Activated gamma-delta T cell treated with Interleukin-2 at 50 U/mL for 16 hours (primary cell): Measurements from ENCODE around the gene RGS6.

ENCODE experiments used
- DNase-seq: peaks from one replicate; pipeline ENCODE4 v3.0.0-alpha.2; 2020

The RGS6 gene

DNA sequence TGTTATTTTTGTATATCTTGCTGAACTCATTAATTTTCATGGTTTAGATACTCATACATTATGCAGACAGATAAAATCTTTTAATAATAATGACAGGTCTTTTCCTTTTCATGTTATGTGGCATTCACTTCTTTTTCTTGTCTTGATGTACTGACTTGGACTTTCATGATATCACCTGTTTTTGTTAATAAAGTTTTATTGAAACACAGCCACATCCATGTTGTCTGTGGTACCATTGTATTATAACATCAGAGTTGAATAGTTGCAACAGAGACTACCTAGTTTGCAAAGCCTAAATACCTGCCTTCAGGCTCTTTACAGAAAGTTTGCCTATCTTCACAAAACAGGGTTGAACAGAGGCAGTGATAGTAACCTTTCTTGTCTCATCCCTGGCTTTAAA is 85.1 kb downstream of the RGS6 start:
- no peak for DNase-seq

DNA sequence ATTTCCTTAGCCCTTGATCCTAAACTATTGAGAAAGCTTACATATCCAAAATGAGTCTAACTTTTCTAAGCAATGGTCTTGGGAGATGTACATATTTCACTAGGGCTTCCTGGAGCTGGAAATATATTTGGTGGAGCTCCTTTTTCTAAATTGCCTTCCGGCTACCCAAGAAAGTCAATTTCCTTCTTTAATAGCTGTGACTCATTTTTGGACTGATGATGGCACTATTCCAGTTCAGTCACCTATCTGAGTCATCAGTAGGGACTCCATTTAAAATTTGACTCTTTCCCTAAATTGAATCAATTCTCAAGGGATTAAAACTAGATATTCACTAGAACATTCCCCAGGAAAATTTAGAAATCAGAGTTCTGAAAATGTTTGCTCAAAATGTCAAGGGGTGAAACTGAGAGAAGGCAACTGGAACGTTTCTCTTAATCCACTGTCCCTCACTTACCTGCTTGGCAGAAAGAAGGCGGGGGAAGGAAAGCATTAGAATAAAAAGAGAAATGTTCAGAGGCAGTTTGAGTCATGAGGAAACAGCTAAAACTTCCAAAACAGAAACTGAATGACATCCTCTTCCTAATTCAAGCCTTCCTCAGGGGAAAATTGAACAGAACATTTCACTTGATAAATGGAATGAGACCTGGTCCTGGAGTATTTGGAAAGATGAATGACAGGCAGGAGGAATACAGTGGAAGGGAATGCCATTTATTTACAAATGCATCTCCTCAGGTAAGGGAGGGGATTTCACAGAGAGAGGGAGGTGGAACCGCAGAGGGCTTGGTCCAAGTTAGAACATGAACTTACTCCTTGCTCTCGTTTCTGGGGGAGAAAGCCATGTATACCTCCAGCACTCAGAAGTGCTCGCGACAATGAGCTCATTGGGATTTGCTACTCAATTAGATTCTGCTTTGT is 91.2 kb downstream of the RGS6 start:
- no peak for DNase-seq

DNA sequence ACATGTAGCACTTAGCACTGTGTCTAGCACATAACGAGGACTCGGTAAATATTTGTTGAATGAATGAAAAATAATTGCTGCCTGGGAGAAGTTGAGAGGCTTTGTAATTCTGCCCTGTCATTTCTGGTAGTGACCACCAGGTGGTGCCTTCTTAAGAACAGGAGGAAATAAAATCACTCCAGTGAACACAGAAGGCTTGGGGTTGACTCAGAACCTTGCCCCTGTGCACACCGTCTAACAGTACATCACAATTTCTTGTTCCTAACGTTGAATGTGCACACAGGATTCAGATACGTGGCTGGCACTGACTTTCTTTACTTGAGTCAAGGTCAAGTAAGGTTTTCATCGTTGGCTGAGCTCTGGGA is 91.8 kb downstream of the RGS6 start:
- DNase-seq: peak; percentile 12

DNA sequence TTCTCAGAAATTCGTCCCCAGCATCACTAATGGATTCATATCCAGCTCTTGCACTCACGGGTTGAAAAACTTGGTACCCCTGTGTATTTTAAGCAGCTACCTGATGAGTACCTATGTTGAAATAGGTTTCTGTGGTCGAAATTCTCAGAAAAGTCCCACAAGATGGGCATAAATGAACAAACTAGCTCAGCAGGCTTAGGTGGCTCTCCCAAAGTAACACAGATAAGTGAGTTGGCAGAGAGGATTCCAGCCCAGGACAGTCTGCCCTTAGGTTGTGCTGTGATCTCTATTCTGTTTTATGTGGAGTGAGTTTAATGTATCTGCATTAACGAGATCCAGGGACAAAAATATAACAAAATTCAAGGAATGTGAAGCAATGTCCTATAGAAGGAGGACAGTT is 92.3 kb downstream of the RGS6 start:
- no peak for DNase-seq

DNA sequence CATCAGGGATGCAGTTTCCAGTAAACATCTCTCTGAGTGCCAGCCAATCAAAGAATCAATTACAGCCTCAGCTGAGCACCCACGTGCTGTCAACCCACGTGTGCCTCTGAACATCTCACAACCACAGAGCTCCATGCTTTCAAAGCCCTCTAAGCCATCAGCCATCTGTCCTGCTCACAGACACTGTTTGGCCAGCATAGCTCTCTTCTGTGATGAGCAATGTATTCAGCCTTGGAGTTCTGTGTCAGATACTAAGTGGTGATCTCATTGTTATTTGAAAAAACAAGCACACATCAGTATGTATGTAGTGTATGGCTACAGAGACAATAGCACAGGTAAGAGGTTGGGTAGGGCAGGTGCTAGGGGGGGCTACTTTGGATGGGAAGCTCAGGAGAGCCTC is 94.3 kb downstream of the RGS6 start:
- no peak for DNase-seq

DNA sequence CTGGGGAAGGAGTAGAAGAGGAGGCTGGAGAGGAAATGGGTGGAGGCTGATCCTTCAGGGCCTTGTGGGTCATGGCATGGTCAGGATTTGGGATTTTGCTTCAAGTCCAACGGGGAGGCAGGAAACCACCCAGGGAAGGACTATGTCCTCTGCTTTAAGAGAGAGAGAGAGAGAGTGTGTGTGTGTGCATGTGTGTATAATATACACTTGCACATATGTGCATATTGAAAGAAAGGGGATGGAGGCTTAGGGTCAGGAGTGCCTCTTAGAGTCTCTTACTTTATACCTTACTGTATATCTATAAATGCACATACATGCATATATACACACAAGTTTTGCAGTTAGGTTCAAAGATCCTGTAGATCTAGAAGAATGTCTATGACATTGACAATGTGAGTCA is 94.8 kb downstream of the RGS6 start:
- no peak for DNase-seq

DNA sequence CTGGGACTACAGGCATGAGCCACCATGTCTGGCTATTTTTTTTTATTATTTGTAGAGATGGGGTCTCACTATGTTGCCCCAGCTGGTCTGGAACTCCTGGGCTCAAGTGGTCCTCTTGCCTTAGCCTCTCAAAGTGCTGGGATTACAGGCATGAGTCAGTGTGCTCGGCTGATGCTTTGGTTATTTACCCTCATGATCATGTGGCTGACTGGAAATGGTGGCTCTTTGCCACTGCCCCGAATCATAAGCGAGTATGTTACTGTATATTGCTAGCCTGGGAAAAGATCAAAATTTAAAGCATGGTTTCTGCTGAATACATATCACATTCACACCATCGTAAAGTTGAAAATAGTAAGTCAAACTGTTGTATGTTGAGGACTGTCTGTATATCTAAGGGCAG is 101.1 kb downstream of the RGS6 start:
- DNase-seq: no peak

DNA sequence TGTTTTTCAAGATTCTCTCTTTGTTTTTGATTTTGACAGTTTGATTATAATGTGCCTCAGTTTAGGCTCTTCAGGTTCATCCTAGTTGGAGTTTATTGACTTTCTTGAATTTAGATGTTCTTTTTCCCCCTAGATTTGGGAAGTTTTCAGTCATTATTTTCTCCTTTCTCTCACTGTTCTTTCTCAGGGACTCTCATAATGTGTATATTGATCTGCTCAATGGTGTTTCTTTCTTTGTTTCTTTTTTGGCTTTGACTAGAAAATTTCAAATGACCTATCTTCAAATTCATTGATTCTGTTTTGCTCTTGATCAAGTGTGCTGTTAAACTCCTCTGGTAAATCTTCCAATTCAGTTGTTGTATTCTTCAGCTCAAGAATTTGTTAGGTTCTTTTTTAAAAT is 108.3 kb downstream of the RGS6 start:
- DNase-seq: no peak

DNA sequence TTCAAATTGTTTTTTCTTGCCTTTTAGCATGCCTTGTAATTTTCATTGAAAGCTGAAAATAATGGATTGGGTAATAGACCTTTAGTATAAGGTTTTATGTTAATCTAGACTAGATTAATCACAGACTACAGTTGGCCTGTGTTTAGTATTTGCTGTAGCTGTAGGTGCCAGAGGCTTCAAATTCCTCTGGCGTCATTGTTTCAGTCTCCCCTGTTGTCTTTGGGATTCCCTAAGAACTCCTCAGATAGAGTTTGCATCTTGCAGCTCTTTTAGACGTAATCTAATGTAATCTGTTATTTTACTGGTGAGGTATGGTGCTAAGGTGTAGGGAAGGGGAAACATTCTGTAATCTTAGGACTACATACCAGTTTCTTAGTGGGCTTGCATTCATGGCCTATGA is 113.0 kb downstream of the RGS6 start:
- DNase-seq: no peak

DNA sequence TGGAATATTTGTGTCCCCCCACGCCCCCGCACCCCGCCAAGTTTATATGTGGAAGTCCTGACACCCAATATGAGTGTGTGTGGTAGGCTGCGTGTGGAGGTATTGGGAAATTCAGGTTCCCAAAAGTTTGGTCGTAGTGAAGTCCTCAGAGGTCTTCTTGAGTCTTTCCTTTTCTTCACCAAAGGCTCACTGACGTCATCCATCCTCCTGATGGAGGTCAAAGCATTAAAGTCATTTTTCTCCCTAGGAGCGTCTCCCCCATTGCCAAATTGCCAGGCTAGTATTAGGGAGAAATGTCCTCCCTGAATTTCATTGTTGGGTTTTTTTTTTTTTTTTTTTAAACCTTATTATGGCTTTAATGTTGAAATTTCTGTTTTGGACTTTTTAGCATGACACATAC is 113.7 kb downstream of the RGS6 start:
- no peak for DNase-seq

DNA sequence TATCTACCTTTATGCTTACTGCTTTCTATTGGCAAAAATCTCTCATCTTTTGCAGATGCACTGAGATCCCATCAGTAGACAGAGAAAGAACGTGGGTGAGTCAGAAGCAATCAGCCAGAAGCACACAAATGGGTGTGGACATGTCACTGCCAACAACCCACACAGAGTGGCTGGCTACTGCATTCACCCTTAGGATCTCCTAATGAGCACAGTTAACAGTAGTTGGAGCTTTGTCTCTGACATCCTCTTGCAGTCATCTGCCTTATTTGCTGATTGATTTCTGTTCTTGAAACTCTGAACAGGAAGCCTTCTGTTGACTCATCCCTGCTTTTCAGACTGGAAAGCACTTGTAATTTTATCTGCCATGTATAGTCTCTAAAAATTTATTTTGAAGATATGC is 117.2 kb downstream of the RGS6 start:
- no peak for DNase-seq

DNA sequence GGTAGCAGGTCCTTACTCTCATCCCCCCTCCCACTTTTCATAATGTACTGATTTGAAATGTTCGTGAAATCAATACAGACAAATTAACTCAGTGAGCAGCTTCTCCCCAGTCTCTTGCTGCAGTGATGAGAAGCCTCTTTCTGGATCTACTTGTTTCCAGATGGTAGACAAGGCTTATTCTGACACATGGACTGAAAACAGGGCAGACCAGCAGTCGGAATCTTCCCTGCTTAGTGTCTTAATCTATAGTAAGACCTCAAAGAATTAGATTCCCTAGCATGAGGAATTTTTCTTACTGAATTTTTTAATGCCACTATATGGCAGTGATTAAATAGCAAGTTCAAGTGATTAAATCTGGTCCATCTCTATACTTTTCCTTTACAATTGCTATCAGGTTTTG is 120.1 kb downstream of the RGS6 start:
- DNase-seq: no peak

DNA sequence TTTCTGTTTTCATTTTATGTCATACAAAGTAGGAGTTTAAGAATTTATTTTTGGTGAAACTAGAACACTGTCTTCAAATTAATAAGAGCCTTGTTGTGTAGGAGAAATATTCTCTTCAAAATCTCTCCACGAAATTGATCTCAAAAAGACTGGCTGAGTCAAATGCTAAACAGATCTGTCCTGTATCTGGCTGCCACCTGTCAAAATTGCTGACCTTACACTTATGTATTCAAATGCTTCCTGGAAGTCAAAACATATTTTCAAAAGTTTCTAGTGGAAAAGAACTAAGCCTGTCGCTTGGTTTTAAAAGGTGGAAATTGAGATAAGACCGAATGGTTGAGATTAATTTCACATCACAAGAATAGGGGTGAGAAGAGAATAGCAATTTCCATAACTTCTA is 121.4 kb downstream of the RGS6 start:
- DNase-seq: no peak

DNA sequence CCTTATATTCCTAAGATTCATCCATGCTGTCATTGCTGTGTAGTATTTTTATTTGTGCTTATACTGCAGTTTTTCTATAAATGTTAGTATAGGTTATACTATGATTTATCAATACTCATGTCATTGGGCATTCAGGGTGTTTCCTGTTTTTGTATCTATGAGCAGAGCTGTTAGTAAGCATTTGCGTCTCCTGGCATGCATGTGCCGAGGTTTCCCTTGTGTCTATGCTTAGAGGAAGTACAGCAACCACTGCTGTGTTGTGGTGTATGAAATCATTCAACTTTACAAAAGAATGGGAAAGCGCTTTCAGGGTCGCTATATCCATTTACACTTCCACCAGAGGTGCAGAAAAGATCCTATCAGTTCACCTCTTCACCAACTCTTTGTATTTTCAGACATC is 122.7 kb downstream of the RGS6 start:
- DNase-seq: no peak

DNA sequence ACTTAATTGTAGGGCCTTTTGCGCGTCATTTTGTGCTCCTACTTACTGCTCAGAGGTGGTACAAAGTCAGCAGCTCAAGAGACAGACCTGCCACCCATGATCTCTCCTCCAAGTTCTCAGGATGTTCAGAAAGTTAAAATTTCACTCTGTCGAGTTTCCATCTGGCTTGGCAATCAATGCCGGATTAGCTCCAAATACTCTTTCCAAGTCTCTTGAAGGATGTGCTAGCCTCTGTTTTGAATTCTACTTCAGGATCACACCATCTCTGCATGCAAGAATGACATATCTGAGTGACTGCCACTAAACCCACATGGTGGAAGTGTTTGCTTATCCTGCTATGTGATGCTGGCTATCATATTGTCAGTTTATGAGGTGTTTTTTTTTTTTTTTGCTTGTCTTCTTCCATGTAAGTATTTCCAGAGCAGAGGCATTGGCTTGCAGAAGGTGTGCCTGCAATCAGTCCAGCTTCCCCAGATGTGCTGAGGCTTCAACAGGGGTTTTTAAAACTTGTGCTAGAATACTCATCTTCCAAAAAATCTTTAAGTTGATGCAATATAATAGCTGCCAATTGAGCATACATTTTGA is 125.6 kb downstream of the RGS6 start:
- DNase-seq: no peak

DNA sequence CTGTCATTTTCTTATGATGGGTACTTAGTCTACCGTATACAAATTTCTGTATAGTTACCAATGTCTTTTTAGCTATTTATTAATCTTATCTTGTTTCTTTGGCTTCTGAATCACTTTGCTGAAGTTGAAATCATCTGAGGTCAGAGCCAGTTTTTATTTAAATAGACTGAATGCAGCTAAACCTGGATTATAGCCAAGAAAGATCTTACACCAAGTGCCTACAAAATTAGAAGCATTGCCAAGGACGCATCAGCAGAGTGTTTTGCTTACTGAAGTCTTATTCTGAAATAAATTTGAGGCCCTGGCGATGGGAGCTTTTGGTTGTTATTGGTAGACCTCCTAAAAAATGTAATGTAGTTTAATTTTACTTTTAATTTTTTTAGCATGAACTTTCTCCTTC is 128.2 kb downstream of the RGS6 start:
- DNase-seq: no peak

DNA sequence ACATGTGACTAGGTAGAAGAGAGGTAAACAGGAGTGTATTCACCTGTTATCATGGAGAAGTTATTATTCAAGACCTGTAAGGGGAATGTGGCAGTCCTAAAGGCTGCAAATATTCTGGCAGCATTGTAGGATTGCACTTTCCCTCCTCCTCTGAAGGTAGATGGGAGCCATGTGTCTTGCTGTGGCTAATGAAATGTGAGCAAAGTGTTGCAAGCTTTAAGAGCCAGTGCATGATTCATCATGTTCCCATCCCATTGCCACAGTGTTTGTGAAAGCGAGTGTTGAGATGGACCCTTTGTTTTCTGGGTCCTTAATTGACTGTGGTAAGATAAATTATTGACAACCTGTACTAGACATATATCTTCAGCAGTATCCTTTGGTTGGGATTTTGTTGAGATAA is 128.7 kb downstream of the RGS6 start:
- DNase-seq: no peak

DNA sequence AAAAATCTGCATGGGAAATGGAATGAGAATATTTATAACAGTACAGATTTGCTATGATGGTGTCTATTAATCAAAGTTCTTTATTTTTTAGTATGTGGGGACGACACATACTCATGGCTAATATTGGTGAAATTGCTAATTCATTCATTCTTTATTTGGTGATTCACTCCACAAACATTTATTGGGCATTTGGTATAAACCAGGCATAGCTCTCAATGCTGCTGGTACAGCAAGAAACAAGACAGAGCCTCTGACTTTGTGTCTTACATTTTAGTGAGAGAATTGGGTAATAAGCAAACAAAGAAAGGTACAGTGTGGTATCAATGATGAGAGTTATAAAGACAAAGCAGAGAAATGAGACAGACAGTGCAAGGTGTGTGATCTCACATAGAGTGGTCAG is 129.5 kb downstream of the RGS6 start:
- no peak for DNase-seq

DNA sequence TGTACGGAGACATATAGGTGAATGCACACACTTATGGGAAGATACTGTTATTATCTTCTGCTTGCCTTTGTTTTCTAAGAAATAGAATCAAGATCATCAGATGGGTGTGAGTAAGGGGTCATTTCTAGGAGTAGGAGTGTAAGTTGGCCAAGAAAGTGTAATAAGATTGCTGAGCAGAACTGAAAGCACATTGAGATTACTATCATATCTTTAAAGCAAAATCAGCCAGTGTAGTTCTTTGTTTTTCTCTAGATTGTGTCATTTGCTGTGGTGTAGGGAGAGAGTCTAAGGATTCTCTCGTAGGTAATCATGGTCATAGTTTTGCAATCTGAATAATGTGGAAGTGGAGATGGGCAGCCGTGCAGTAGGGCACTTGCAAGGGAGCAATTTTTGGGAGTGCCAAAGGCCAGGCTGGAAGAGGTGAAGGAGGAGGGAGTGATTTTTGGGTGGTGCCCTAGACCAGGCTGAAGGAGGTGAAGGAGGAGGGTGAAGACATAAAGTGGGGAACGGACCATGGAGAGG is 131.6 kb downstream of the RGS6 start:
- DNase-seq: no peak

DNA sequence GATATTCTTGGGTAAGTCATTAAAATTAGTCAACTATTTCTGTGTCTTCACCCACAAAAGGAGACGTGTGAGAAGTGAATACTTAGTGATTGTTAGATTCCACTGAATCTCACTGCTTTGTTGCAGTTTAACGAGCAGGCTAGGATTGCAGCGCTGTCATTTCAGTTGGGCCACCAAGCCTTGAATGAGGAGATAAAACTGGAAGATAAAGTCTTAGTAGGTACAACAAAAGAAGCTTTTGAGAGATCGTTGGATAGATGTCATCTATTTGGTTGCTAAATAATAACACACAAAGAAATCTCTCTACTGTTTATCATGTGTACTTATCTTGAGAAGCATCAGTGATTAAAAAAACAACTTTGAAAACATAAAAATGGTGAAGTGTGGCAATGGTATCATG is 132.3 kb downstream of the RGS6 start:
- no peak for DNase-seq

DNA sequence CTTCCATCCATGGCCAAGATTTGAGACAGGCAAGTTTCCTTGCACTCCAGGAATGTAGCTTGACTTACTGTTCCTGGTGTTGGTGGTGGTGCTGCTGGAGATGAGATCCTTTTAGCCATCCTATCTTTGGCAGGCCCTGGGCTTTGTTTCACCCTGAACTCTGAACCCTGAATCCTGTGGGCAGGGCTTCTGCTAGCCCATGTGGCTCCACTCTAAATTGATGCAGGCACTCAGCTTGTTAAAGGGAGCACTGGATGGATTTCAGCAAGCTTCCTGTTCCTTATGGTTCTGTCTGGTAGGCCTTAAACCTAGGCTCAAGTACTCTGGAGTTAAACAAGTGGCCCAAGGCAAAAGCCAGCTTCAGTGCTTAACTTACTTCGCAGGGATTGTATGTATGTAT is 138.2 kb downstream of the RGS6 start:
- no peak for DNase-seq

DNA sequence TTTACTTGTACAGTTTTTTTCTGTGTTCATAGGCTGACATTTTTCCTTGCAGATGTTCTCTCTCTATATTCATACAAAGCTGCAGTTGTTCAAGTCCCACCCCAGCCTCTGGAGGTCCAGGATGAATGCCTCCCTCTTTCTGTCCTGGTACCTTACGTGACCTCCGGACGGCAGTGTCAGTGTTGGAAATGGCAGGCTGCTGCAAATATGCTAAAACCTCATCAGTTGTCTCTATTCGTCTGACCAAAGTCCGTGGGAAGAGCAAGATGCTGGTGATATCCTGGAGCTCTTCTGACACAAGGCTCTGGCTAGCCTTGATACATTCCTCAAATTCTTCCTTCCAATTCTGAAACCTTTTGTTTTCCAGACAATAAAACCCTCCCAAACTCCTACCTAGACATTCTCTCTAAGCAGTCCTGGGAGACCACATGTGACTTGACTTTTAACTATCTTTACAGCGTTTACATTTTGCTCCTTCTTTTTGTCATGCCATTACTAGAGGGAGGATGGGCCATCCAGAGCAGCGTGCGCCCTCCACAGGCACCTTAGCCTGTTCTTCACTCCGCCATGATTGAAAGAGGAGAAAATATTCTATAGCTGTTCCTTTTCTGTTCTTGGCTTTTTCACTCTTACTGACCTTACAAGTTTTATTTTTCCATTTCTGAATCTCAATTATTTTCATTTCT is 143.6 kb downstream of the RGS6 start:
- no peak for DNase-seq

DNA sequence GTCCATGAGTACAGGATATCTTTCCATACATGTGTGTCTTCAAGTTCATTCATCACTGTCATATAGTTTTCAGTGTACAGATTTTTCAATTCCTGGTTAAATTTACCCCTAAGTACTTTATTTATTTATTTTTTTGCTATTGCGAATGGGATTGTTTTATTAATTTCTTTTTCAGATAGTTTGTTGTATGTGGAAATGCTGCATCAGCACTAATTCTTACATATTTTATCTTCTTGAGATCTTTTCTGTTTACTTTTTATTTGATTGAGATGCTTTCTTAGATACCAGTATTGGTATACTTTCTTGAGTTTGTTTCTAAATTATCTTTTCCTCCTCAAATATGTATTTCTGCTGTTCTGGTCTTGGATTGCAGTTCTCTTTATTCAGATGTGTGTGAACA is 148.9 kb downstream of the RGS6 start:
- no peak for DNase-seq

DNA sequence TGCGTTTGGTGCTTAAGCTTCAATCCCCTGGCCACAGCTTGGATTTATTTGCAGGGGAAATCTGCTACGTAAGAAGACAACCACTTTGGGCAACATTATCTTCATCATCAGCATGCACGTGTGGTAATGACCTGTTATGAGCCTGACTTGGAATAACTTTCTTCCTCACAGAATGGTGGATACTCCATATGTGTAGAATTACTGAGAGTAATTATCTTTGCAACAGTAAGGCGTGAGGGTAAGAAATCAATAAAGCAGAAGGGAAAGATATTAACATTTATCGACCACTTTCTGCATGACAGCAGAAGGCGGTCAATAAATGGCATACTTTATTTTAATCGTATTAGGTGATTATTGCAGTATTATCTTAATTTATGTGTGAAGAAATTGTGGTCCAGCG is 152.7 kb downstream of the RGS6 start:
- DNase-seq: no peak
